HG03378 (cell line): ENCODE measurements around the gene MTHFD1L.
"Not testable (repeated sequence)": the region's sequence is repeated elsewhere in the genome, so short reads cannot be mapped to it uniquely, and the experiment has no call there.

Experiments
- ATAC-seq: cut with Tn5 transposase; IDR thresholded peaks from one replicate; pipeline ENCODE4 v1.9.1; 2021; ENCODE audit warnings: mild to moderate bottlenecking, moderate library complexity; ENCODE audit not compliant: unreplicated experiment

Gene MTHFD1L

DNA sequence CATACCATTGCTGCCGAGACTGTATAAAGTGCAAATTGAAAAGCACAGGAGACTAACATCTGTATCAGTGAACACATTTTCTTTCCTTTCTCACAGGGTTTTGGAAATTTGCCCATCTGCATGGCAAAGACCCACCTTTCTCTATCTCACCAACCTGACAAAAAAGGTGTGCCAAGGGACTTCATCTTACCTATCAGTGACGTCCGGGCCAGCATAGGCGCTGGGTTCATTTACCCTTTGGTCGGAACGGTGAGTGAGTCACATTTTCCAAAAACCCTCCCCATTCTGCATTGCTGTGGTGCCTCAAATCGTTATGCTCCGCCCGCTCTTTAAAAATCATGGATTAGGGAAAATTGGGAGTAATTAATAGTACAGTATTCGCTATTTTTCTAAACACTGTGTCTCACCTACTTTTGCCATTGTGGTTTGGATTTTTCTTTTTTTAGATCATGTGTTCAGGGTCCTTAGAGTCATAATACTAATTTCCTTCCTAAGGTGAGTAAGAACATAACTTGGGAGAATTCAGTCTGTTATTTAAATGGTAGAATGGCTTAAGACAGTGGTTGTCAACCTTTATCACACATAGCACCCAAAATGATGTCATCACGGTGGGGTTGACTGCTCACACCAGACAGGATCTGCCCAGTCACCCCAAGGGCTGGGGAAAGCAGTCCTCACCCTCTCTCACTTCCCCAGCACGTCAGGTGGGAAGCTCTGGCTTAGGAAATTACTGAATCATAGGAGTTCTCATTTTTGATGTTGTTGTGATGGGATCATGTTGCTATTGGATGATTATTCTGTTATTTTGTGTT, 171.6 kb downstream of the MTHFD1L start:
- no peak for ATAC-seq

- ATAC-seq: no peak
Measured at GRCh38 chr6:151038616-151039015, 173.1 kb downstream of the MTHFD1L start.

DNA sequence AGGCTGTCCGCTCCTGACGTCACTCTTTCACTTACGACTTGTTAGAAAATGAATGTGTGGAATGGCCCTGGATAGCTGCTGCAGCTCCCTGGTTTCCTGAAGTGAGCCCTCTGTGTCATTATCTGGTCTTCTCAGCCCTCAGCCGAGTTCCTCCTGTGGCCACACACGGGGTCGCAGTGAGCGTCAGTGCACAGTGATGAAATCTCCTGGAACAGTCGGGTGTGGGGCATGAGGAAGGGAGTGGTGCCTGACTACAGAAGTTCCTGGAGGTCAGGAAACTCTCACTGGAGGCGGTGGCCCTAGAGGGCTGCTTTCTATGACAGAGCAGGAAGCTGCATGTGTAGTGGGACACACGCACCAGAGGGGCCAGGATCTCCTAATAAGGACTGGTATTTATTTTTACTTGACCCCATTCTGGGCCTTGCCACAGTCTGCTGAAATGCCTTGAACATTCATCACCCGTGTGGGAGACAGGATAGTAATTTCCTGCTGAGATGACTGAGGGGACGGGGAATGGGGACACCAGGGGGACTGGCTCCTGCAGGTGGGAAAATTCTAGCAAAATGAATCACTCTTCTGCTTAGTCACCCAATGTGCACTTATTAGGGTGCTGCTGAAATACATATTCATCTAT, 175.5 kb downstream of the MTHFD1L start:
- not testable (repeated sequence) for ATAC-seq

- ATAC-seq: no peak
Measured at GRCh38 chr6:151041686-151042085, 176.2 kb downstream of the MTHFD1L start.

DNA sequence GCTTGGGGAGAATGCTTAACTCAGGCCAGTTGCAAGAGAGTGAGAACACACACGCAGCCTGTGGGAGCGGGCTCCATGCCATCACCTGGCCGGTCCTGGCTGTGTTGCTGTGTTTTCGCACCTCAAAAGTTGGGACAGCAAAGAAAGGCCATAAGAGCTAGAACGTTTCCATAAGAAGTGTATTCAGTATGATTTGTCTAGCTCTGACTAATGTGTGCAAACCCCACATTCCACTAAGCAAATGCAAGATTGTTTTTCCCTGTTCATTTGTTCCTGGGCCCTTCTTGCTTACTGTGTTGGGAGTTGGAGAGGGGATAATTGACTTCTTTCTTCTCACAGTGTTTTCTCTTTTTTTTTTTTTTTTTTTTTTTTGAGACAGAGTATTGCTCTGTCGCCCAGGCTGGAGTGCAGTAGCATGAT, 177.4 kb downstream of the MTHFD1L start:
- ATAC-seq: not testable (repeated sequence)

GRCh38 chr6:151043944-151044343, 178.4 kb downstream of the MTHFD1L start:
- ATAC-seq: no peak

- no peak for ATAC-seq
Measured at GRCh38 chr6:151044465-151045441, 179.3 kb downstream of the MTHFD1L start.

DNA sequence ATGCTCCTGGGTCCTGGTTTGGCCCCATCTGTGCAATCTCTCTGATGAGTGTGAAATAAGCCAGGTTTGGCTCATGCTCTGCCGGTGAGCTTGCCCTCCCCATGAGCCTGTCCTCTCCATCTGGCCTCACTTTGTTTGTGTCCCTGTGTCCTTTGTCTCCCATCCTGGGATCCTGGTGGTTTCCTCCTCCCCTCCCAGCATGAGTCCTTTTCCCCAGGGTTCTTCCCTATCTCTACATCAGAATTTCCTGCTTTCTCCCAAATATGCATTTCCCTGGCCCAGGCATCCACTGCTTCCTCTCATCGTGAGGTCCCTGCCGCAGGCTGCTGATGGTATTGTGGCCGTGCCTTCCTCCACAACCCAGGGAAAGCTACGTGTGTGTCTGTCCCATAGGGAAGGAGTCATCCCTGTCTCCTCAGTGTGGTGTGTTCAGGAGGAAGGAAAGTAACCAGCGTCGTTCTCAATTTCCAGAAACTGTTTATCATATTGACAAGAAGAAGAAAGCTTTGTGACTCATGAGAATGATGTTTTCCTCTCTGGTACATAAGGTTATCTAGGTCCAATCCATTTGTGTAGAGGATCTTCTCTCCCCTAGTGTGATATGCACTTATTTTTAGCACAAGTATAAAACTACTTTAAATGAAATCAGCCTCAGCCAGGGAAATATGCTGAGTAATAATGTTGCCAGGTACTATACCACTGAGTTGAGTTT, 180.2 kb downstream of the MTHFD1L start:
- not testable (repeated sequence) for ATAC-seq

GRCh38 chr6:151051164-151051563, 185.7 kb downstream of the MTHFD1L start:
- no peak for ATAC-seq

DNA sequence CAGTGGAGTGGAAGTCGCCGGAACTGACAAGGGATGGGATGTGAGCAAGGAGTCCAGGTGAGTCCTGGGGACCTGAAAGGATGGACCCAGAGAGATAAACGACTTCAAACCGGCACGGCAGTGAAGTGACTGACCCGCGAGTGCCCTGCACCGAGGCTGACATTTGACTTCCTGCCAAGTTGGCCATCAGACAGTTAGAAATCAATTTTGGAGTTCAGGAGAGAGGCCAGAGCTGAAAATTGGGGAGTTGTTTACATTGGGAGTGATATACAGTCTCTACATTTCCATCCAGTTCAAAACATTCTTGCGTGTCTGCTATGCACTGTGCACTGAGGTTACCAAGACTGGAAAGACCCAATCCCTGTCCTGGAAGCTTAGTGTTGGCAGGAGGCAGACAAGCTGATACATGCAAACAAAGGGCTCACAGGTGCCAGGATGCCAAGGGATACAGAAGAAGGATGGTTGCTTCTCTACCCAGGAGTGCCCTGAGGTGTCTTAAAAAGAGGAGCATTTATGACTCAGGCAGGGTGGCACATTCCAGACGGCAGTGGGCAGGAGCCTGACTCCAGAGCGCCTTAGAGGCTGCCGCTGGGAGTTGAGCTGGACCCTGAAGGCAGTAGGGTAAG, 186.6 kb downstream of the MTHFD1L start:
- no peak for ATAC-seq

DNA sequence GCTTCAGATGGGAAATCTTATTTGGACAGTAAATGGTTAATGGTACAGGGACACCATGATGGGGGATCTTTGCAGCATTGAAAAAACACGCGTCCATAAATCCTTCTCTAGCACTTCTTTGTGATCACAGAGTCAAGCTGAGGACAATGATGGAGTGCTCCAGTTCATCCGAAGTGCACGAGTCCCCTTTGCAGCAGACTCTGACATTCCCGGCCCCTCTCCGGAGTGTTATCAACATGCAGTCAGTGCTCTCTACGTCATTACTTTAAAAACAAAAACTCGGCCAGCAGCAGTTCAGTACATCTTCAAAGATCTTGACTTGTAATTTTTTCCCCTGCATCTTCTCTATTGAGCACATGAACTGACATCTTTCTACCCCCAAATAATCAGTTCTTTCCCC, 188.8 kb downstream of the MTHFD1L start:
- ATAC-seq: no peak

GRCh38 chr6:151056230-151056907, 190.9 kb downstream of the MTHFD1L start:
- no peak for ATAC-seq

DNA sequence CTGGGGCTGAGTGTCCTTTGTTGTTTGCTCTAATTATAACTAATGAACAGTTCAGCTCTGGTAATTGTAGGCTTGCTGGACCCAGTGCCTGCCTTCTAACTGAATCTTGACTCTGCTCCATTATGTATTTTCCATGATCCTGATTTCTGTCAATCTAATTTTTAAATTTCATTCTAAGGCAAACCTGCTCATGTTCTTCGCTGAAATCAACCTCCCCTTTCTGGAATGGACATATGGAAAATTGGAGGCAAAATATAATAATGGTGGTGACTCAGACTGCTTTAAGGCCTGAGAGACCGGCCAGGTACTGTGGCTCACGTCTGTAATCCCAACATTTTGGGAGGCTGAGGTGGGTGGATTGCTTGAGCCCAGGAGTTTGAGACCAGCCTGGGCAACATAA, 191.6 kb downstream of the MTHFD1L start:
- ATAC-seq: no peak

GRCh38 chr6:151058021-151058733, 192.7 kb downstream of the MTHFD1L start:
- ATAC-seq: no peak

- ATAC-seq: no peak
Measured at GRCh38 chr6:151059612-151060095, 194.2 kb downstream of the MTHFD1L start.

DNA sequence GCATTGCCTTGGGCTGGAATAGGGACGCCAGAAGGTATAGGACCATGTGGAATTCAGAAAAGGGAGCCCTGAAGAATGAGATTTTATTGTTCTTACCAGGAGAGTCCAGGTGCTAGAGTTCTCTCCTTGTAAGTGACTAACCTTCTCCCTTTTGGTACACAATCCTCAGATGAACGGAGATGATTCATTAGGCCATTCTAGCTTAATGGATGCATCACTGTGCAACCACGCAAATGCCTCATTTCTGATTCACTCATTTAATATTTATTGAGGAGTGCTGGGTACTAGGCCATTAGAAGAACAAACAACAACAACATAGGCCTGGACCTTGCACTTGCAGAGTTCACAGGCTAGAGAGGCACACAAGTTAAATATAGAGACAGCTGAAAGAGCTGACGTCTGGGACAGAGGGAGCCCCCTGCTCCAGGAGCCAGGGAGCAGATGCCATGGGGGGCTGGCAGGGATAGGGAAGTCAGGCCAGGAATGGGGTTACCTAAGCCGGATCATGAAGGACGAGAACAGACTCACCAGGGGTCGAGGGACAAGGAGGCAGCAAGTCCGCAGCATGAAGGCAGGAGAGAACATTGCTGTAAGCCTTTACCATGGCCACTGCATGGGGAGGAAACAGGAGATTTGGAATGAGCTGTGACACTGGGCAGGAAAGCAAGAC, 194.7 kb downstream of the MTHFD1L start:
- ATAC-seq: no peak

DNA sequence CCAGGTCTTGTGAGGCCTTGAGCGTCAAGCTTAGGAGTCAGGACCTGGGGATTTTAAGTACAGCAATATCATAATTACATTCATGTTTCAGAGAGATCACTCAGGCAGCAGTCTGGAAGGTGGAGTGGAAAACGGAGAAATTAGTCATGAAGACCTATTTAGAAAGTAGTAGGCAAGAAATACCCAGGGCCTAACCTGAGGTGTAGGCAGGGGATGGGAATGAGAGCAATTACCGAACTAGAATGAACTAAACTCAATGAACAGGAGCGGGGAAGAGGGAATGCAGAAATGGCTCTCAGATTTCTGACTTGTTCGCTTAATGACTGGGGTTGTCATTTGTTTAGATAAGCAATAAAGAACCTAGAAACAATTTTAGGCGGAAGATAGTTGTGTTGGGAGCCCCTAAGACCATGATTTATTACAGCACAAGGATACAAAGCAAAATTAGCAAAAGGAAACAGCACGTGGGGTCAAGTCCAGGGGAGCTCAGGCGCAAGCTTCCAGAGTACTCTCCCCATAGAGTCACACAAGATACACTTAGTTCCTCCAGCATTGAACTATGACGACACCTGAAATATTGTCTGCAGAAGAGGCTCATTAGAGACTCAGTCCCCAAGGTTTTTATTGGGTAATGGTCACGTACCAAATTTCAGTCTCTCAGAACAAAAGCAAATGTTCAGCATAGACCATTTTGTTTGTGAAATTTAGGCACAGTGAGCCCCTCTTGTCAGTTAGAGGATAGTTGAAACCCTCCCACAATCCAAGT, 195.4 kb downstream of the MTHFD1L start:
- ATAC-seq: no peak
